Stimulated activated CD4-positive, alpha-beta T cell treated with anti-CD3 and anti-CD28 coated beads, Interleukin-12 subunit alpha, Interleukin-12 subunit beta, amount 100 ng/mL, for 48 hours (primary cell): ENCODE measurements around the gene SIPA1L2.

Experiments used
- DNase-seq, 3 donors: peaks; one replicate each; pipeline ENCODE4 v3.0.0-alpha.2; 2020; ENCODE audit warnings: low read depth in 2 of 3, low spot score in 1 of 3

The SIPA1L2 gene

DNA sequence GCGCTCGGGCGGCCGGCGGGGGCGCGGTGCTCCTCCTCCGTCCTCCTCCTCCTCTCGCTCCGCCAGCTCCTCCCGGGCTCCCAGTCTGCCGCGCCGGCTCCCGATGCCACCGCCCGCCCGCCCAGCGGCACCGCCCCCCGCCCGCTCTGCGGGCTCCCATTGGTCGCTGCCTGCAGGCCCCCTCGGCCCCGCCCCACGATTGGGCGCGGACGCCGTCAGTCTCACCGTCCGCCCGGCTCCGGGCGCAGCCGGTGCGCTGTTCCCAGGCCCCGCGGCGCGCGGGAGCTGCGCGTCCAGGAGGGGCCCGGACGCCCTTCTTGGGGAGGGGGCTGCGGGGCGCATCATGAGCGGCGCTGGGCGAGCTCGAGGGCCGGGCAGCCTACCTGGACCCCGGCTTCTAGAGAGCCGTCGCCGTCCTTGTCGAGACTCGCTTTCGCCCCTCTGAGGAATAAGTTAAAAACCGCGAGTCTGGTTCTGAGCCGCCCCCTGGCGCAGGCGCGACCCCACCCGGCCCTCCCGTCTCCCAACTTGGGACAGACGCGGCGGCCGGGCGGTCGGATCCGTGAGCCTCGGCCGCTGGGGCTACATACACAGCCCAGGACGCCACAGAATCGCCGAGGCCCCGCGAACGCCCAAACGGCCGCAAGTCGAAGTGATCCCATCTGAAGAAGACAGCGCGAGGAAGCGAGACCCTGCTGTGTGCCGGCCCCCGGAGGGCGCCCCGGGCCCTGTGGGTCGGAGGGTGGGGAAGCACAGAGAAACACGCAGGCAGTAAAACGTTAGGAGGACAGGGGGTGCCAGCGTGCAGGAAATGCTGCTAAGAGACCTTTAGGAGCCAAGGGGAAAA lies at the start of gene SIPA1L2:
SIPA1L2 (minus strand) TSS at position 87 of the 847 bp plus-strand sequence. CDS start 114,794 bp downstream, outside the sequence.
- DNase-seq, result peak; percentile 75 to 88 (median 76)

- no peak for DNase-seq
Observed at GRCh38 chr1:232678185-232678886, 48.4 kb upstream of the SIPA1L2 start.

- no peak for DNase-seq
Observed at GRCh38 chr1:232676307-232676706, 46.4 kb upstream of the SIPA1L2 start.

GRCh38 chr1:232675898-232676297 lies 46.0 kb upstream of the SIPA1L2 start:
- no peak for DNase-seq

DNA sequence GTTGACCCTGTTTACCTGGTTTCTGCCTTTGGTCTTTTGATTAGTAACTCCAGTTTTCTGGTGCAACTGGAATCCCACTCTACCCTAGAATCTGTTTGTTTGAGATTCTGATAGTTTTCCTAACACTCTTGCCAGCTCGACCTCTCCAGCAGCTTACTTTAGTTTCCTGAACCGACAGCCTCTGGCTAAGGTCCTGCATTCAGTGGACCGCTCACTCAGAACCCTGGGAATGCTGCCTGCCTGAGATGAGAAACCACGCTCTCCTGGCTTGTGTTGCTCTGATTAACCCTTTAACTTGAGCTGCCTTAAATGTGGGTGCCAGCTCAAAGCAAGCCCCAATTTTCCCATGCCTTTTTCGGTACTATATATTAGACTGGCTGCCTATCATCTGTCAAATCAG lies 45.3 kb upstream of the SIPA1L2 start:
- DNase-seq, result no peak

DNA sequence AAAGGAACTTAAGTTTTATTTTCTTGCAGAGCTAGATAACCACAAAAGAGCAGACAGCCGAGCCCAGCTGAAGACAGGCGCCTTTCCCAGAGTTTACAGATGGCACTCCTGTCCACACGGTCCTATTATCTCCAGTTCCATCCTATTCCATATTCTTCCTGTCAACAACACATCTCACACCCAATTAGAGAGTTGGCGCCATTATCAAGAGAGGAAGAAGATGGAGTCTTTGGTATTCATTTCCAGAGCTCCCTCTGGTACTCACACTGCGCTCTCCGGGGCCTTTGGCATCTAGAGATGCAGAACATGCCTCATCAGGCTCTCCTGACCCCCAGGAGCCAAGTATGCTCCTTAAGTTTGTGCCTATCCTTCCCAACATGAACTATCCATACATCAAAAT lies 43.3 kb upstream of the SIPA1L2 start:
- no peak for DNase-seq

DNA sequence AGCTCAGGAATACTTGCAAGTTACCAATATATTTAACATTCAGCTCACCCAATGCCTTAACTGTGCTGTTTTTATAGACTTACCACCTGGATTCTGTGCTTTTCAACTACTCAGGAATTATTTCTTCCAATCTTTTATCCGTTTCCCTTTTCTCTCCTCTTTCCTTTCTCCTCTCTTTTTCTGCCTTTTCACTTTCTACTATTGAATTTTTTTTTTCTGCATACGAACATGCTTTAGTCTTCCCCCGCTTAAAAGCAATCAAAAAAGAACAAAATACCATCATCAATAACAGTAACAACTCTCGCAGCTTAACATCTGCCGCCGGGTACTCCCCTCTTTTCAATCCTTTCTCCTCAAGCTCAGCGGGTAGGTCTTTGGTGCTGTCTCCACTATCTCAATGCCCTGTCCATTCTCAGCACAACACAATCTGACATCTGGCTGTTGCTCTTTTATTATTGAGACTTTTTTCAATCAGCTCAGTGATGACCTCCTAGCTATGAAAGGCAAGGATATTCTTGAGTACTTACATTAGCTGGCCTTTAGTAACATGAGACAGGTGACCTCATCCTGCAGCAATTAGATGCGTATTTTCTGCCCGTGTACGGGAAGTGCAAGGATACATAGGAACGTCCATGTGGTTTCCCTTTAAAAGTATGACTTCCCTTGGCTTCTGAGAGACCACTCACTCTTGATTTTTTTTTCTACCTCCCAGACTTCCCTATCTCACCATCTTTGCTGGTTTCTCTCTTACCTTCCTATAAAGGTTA lies 40.2 kb upstream of the SIPA1L2 start:
- no peak for DNase-seq

- DNase-seq, result no peak
Observed at GRCh38 chr1:232667778-232668165, 37.8 kb upstream of the SIPA1L2 start.

GRCh38 chr1:232667094-232667777 lies 37.3 kb upstream of the SIPA1L2 start:
- no peak for DNase-seq

- no peak for DNase-seq
Observed at GRCh38 chr1:232664844-232665777, 35.2 kb upstream of the SIPA1L2 start.

DNA sequence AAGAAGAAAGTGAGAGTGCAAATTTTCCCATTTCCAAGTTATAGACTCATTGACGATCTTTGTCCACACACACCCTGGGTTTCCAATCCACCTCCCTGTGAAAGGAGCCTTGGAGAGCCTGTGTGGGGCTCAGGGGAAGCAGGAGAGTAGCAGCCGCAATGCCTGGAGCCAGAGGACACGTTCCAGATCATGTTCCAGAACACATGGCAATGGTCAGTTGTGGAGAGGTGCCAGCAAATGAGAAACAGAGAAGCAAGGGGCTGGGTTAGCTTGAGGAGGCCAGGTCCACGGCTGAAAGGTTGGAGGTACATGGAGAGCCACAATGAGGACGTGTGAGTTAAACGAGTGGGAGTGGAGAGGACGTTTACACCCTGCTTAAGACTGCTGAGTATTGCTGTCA lies 33.0 kb upstream of the SIPA1L2 start:
- DNase-seq, result no peak

DNA sequence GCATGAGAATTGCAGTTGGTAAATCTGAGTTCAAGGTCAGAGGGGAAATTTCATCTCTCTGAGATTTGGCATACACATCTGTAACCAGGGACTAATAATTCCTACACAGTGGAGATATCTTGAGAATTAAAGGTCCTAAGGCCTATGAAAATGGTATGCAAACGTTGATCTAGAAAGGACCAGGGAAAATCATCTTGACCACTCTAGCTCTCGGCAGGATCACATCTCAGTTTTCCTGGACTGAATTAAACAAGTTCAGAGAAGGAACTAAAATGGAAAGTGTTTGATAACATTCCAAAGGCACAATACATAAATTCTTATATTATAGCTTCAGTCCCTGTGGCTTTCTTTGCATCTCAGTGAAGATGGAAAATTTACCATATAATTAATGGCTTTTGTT lies 28.5 kb upstream of the SIPA1L2 start:
- DNase-seq, result no peak

DNA sequence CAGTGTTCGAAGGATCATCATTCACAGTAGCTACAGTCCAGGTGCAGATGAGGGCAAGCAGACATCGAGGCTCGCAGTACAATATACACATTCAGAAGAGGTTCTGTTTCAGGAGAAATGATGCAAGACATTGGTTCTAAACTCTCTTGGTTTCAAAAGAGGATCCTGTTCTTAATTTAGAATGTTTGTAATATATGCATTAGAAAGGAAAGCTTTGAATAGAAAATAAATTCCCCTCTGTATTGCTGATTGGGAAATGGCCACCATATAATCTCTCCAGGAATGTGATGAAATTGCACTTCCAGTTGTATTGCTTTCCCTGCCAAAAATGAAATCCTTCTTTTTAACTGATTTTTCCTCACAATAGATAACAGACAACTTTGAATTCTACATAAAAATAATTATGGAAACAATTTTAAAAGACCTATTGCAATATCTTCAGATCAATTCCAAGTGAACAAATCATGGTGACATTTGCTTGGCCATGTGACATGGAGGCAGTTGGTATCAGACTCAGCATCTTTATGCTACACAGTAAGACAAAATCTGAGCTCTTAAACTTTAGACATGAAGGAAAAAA lies 27.6 kb upstream of the SIPA1L2 start:
- no peak for DNase-seq

- no peak for DNase-seq
Observed at GRCh38 chr1:232655746-232656085, 25.8 kb upstream of the SIPA1L2 start.

DNA sequence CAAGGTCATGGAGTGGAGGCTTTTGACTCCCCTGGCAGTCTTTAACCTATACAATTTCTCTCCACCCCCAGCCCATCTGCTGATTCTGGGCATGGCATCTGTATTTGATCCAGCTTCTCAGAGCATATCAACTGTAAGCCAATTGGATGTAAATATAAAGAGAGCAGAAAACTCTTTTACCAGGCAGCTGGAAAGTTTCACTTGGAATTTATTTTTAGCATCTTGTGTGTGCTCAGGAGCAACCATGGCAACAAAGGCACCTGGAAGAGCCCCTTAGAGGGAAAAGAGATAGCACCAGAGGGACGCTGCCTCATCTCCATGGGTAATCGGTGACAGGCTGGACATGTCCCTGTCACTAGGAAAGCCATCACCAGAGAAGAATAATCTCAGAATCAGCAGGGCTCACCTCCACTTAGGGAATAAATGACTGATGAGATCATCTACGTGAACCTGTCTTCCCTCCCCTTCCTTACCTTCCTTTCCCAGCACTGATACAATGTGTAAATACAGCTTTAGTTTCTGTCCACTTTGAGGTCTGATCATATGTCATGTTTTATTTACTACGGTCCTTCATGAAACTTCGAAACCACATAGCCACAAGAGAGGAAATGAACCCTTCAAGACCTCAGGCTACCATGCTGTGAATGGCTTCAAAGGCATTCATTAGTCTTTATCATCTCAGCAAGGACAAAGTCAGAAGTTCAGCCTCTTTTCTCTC lies 25.3 kb upstream of the SIPA1L2 start:
- DNase-seq, result no peak

DNA sequence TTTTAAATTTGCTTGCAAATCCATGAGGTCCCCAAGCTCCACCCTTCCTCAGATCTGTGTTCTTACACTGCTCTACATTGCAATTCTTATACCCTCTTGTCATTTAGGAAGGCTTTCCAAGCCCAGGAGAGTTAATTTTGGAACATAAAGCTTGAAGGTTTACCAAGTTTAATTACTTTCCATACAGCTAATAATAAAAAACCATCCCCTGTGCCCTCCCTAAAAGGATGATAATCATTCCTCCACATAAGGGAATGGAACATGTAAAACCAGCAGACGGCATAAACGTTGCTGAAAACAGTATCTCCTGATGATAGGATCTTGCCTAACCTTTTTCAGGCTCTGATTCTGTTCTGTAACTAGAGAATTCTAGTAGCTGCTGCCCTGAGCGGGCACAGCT lies 23.9 kb upstream of the SIPA1L2 start:
- DNase-seq, result no peak

DNA sequence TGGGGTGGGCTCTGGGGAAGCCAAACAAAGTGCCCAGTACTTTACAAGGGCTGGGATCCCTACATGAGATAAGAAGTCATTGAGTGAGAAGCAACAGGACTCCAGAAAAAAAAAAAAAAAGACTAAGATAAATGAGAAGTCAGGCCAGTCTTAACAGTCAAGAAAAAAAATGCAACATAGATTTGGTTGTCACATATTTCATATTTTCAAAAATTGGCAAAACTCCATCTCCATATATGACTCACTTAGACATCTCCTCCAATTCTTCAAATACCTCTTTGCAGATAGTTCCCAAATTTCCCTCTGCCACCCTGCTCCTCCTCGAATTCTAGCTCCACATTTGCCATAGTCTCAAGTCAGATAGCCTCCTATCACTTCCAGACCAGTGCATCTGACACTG lies 20.9 kb upstream of the SIPA1L2 start:
- no peak for DNase-seq

DNA sequence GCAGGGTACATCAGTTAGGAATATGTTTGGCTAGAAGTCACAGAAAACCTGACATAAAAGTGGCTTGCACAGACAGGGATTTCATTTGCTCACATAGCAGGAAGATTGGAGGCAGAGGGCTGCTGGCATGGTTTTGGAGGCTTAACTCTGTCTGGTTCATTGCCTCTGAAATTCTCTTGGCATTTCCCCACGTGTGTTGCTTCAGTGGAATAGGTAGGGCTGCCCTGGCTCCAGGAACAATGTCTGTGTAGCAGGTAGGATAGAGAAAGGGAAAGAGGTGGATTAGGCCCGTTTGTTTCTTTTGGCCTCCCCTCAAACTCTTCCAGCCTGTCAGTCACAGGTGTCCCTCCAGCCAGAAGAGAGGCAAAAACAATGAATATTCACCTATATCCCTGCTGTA lies 20.5 kb upstream of the SIPA1L2 start:
- no peak for DNase-seq

DNA sequence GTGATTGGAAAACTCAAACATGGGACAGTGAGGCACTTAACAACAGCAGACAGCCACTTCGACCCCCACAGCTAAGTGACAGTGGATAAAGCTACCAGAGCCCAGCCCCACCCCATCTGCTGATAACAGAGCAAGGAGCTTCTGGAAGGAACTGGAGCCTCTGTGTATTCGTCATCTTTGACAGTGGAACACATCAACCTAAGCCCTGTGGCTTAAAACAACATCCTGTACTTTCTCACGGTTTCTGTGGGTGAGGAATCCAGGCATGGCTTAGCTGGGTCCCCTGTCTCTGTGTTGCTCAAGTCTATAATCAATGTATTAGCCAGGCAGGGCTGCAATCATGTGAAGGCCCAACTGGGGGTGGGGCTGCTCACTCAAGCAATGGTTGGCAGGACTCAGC lies 18.4 kb upstream of the SIPA1L2 start:
- DNase-seq, result no peak
